SKM-1 treated with dmso at 0.1 percent for 144 hours (cell line): ENCODE measurements around the gene ZNF592.

ENCODE experiments used
- DNase-seq: peaks from one replicate; lab custom pipeline; 2025; ENCODE audit not compliant: unreplicated experiment; lab: John Stamatoyannopoulos, UW

Gene ZNF592

DNA sequence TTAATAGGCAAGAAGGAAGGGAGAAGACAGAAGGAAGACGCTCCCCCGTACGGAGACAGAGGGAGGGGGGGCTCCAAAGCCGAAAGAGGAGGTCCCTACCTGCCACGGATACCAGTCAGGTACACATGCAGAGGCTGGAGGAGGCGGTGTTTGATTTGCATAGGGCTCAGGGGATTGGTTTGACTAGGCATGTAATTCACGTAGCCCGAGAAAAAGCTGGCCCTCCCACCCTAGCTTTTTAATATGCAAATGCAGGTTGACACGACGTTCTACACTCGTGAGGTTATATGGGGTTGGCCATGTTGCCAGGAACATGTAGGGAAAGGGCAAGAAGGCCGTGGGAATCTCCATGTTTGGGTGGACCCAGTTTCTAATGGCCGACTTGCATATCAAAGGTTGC, 29.8 kb downstream of the ZNF592 start:
- DNase-seq, result no peak

DNA sequence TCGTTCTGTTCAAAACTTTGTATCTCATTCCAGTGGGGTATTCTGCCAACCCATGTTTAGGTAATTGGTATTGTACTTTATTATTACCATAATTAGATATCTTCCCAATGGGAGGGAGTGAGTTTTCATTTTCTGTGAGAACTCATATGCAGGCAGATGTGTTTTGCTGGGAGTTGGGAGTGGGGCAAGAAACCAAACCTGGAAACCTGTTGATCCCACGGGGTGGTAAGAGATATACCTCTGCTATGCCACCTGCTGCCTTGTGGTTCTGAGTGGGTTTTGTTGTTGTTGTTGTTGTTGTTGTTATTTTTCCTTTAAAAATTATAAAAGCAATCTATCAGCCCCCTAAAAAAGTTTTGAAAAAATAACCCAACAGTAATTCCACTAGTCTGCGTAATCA, 32.1 kb downstream of the ZNF592 start:
- DNase-seq, result no peak

DNA sequence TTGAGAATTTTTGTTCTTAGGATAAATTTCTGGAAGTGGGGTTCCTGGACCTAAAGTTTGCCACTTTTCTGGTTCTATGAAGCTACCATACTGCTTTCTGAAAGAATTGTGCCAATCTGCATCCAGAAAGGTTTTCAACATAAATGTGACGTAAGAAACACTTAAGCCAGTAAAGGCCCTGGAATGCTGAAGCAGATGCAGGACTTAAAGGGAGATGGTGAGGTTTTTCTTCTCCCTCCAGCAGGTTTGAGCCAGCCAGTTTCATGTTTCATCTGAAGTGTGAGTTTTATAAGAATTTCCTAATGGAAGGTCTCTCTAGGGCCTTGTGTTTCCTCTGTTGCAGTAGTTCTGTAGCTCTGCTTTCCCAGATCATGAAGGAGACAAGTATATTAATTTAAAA, 33.1 kb downstream of the ZNF592 start:
- no peak for DNase-seq

DNA sequence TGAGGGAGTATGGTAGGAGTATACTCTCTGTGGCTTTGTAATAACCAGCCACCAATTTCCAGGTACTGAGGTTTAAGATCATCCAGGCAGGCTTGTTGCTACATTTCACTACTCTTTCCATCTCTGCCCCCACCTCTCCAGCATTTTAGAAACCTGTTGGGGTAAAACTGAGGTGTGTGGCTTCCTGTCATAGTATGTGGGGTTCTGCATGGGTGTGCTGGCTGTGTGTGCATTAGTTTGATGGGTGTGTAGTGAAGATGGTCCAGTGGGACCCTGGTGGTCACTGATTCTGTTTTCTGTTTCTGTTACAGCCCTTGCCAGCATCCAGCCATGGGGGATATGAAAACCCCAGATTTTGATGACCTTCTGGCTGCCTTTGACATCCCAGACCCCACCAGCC, 34.0 kb downstream of the ZNF592 start:
- DNase-seq, result no peak

DNA sequence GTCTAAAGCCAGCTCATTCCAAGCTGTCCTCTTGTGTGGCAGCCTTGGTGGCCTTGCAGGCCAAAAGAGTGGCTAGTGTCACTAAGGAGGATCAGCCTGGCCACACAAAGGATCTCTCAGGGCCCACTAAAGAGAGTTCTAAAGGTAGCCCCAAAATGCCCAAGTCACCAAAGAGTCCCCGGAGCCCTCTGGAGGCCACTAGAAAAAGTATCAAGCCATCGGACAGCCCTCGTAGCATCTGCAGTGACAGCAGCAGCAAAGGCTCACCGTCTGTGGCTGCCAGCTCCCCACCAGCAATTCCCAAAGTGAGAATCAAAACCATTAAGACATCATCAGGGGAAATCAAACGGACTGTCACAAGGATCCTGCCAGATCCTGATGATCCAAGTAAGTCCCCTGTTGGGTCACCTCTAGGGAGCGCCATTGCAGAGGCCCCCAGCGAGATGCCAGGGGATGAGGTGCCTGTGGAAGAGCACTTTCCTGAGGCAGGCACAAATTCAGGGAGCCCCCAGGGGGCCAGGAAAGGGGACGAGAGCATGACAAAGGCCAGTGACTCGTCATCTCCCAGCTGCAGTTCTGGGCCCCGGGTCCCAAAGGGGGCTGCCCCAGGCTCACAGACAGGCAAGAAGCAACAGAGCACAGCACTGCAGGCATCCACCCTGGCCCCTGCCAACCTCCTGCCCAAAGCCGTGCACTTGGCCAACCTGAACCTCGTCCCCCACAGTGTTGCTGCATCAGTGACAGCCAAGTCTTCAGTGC, 35.3 kb downstream of the ZNF592 start:
- DNase-seq, result no peak

DNA sequence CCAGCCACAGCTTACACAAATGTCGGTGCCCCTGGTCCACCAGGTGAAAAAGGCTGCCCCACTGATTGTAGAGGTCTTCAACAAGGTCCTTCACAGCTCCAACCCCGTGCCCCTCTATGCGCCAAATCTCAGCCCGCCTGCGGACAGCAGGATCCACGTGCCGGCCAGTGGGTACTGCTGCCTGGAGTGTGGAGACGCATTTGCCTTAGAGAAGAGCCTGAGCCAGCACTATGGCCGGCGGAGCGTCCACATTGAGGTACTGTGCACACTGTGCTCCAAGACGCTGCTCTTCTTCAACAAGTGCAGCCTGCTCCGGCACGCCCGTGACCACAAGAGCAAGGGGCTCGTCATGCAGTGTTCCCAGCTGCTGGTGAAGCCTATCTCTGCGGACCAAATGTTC, 35.9 kb downstream of the ZNF592 start:
- no peak for DNase-seq

DNA sequence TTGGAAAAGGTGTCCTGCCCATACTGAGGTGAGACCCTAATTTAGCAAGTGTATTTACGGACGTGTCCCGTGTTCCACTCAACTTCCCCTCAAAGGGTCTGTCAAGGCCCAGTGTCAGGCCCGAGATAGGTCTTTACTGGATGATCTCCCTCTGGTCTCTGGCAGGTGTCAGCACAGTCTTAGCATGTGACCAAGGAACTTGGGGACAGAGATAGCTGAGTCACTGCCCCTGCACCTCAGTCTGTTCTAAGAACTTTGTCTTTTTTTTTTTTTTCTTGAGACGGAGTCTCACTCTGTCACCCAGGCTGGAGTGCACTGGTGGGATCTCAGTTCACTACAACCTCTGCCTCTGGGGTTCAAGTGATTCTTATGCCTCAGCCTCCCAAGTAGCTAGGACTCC, 36.7 kb downstream of the ZNF592 start:
- DNase-seq, result no peak

DNA sequence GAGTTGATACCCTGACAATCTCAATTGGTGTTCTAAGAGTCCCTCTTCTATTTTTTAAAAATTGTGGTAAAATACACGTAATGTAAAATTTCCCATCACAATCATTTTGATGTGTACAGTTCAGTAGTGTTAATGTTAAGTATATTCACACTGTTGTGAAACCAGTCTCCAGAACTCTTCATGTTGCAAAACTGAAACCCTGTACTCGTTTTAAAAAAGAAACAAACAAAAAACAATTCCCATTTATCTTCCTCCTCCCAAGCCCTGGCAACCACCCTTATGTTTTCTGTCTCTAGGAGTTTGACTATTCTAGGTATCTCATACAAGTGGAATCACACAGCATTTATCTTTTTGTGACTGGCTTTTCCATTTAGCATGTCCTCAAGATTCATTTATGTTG, 40.1 kb downstream of the ZNF592 start:
- no peak for DNase-seq

DNA sequence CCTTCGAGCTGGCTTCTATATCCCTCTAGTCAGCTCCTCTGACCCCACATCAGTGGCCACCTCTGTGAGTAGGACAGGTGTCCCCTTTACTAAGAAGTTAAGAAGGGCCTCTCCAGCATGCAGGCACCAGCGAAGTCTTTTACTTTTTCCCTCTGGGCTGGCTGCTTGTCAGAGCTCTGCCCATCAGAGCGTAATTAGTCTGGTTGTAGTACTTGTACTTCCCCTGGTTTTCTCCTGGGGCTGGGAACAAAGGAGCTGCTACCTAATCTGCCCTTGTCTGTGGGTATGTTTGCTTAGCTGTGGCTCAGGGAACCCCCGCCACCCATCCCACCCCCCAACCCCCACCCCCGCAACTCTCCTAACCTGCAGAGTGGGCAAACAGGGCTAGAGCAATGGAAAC, 41.4 kb downstream of the ZNF592 start:
- DNase-seq, result no peak

DNA sequence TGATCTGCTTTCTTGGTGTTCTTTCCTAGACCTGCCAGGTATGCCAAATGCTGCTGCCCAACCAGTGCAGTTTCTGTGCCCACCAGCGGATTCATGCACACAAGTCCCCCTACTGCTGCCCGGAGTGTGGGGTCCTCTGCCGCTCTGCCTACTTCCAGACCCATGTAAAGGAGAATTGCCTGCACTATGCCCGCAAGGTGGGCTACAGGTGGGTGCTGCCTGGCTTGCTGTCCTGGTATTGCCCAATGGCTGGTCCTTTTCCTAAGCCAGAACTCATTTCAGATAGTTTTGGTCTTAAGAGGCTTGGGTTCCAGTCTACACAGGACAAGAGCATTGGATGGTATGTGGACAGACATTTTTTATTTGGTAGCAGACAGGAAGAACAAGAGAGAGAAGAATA, 42.3 kb downstream of the ZNF592 start:
- DNase-seq, result no peak

DNA sequence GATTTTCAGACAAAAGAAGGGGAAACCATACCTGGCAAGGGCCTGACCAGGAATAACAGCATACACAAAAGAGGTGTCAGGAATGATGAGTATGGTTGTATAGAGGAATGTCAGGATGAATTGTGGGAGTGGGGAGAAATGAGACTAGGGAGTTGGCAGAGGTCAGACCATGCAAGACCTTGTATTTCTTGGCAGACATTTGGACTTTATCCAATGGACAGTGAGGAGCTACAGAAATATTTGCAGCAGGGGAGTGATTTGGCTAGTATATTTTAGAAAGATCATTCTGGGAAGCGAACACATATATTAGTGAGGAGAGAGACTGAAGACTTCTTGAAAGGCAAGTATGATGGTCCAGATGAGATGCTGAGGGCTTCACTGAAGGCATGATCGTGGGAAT, 43.4 kb downstream of the ZNF592 start:
- DNase-seq, result no peak

DNA sequence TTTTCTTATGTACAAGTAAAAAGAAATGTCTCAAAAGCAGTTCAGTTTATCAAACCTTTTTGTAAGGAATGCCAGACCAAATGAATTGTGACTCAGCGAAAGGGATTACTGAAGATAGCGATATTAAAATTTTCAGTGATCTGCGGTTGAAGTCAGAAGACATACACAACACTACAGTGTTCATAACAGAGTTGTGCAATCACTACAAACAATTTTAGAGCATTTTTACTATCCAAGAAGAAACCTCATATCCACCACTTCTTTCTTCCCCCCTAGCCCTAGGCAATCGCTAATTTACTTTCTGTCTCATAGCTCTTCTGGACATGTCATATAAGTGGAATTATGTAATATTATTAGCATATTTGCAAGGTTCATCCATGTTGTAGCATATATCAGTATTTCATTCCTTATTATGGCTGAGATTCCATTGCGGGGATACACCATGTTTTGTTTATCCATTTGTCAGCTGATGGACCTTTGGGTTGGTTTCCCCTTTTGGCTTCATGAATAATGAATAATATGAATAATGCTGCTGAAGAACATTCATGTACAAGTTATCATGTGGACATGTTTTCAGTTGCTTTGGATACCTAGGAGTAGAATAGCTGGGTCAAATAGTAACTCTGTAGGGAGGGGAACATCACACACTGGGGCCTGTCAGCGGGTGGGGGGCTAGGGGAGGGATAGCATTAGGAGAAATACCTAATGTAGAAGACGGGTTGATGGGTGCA, 45.2 kb downstream of the ZNF592 start:
- no peak for DNase-seq

DNA sequence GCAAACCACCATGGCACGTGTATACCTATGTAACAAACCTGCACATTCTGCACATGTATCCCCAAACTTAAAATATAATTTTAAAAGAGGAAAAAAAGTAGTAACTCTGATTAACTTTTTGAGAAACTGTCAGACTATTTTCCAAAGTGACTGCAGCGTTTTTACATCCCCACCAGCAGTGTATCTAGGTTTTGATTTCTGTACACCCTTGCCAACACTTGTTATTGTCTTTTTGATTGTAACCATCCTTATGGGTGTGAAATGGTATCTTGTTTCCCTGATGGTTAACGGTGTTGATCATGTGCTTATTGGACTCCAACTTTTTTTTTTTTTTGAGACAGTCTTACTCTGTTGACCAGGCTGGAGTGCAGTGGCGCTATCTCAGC, 45.8 kb downstream of the ZNF592 start:
- DNase-seq, result no peak

DNA sequence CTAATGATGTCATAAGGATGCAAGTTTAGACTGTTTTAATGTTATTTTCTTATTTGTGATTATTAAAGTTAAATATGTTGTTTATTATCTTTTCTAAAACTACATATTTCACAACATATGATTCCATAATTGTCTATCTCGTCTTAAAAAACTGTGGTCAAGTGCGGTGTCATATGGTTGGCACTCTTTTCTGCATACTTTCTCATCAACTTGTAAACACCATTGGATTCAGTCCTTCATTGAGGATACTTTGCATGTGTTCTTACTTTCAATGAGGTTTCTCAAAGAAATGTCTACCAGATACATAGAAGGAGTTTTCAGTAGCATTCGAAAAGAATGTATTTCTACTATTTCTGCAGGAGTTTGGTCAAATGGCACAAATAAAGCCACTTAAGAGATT, 46.8 kb downstream of the ZNF592 start:
- DNase-seq, result no peak

DNA sequence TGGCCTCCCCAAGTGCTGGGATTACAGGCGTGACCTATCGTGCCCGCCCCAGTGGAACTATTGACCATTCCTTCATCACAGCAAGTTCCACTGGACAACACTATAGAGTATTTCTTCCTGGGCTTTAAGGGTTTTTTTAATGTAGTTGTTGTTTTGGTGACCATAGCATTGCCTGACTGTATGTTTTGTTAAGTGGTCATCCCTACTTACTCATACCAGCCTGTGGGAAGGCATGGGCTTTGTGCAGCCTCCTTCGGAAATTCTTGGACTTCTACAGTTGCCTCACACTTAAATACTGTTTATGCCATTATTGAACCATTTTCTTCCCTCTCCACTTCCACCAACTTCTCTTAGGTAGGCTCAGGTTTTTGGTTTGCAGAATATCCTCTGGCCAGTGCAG, 48.8 kb downstream of the ZNF592 start:
- DNase-seq, result no peak

DNA sequence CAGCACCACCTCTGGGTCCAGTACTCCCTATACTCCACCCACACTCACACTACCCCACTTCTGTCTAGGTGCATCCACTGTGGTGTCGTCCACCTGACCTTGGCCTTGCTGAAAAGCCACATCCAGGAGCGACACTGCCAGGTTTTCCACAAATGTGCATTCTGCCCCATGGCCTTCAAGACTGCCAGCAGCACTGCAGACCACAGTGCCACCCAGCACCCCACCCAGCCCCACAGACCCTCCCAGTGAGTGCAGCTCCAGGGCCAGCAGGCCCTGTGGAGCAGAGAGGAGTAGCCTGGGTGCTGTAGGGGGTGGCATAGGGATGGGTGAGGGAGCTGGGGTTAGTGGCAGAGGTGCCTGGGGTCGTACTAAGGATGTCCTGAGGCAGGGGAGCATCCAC, 49.4 kb downstream of the ZNF592 start:
- no peak for DNase-seq

DNA sequence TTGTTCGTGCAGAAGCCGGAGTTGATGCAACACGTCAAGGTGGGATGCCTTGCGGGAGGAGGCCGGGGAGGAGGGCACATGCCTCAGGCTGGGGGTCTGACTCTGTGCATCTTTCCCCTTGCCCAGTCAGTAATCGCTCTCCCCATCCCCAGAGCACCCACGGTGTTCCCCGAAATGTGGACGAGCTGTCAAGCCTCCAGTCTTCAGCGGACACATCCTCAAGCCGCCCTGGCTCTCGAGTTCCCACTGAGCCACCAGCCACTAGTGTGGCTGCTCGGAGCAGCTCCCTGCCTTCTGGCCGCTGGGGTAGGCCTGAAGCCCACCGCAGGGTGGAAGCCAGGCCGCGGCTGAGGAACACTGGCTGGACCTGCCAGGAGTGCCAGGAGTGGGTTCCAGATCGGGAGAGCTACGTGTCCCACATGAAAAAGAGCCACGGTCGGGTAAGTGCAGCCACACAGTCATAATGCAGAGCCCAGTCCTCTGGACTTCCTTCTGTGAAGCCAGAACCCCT, 50.1 kb downstream of the ZNF592 start:
- DNase-seq, result no peak

DNA sequence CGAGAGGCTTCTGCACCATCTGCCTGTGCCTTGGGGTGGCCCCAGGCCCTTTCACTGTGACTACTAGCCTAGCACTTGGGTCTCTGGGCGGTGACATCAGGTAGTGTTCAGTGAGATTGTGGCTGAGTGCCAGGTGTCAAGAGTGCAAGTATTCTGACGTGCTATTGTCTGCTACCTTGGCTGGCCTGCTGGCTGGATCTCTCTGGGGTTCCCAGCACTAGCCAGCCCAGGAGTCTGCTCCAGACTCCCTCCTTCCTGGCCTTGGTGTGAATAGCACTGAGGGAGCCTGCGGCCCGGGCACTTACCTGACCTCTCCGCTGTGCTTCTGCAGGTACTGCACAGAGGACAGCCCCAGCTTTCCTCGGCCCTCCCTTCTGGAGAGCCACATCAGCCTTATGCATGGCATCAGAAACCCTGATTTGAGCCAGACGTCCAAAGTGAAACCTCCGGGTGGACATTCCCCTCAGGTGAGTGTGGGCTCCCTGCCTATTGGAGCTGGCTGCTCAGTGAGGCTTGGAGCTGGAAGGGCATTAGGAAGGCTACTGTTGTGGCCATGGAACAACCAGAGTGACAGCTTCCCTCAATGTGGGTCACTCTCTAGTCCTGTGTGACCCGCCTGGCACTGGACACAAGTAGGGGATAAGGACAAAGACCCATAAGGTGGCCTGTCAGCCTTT, 51.3 kb downstream of the ZNF592 start:
- DNase-seq, result no peak

DNA sequence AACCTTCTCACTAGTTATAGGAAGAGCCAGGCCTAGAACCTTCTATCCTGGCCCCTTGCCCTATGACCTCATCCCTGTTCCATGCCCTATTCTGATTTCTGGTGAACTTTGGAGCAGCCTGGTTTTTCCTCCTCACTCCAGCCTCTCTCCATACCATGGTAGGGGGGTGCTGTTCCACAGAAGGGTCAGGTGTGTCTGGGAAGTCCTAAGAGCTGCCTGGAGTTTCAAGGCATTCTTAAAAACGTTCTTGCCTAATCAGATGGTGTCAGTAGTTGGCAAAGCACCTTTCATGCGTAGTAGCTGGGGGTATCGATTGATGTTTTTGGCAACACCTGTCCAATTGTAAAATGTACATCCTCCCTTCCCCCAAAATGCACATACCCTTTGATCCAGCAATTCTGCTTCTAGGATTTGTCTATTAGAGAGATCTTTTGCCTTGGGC, 52.0 kb downstream of the ZNF592 start:
- DNase-seq, result no peak

DNA sequence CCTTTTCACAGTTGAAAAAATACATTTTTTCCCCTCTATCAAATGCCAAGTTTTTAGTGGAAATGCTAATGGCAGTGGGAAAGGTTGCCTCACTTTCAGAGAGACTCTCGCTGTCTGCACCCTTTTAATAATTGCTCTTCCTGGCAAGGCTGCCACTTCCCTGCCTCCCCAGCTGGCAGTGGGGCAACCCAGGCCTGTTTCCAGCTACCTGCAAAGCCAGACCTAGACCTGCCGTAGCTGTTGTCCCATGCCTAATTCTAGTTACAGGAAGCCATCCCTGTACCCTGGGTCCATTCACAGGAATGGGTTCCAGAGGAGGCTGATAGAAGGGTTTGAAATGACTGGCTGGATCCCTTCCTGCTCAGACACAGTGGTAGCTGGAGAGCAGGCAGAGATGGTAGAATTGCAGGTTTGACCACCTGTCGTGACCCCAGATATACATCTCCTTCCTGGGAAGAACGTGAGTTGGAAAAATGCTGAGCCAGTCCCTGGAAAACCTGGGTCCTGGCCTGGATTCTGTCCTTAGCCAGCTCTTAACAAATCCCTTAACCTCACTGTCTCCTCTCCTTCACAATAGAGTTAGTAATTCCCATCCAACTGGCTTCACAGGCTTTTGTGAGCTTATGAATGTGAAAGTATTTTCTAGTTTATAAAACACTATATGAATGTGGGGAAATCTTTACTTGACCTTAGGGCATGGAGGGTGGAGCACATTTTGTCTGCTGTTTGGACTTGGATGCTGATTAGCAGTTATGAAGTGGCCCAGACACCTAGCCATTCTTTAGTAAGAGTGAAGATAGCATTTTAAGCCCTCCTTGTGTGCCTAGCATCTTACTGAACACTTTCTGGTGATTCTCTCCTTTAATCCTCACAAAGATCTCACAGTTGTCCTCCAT, 55.9 kb downstream of the ZNF592 start:
- DNase-seq, result no peak

DNA sequence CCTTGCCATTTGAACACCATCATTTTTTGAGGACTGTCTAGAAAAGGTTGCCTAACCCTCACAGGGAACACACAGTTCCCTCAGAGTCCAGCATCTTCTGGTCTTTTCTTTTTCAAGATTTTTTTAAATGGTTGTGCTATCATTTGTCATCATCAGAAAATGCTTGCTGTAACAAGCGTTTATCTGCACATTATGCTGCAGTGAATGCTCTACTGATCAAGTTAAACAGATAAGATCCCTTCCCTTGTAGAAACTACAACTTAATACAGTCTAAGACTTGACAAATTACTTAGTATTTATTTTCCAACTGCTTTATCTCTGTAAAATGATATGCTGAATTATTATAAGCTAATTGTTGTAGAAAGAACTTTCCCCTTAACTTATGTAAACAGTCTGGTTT, 56.8 kb downstream of the ZNF592 start:
- no peak for DNase-seq
